GM21723 (cell line): ENCODE data around the gene ARL6IP4.
"Not testable (repeated sequence)": the region's sequence is repeated elsewhere in the genome, so short reads cannot be mapped to it uniquely, and the experiment has no call there.

Experiments used
- ATAC-seq: cut with Tn5 transposase; IDR thresholded peaks from one replicate; pipeline ENCODE4 v1.9.1; 2021; ENCODE audit warnings: mild to moderate bottlenecking, moderate library complexity; ENCODE audit not compliant: unreplicated experiment

Gene ARL6IP4

GRCh38 chr12:122980183-122981035 lies at the start of gene ARL6IP4:
Gene ARL6IP4, plus strand, starts transcription at chr12:122980681. Its CDS starts 459 bp downstream, at chr12:122981140.
- ATAC-seq = peak; percentile 54

- no peak for ATAC-seq
These were observed 48.3 kb upstream of the ARL6IP4 start for GRCh38 chr12:122932207-122932606.

- ATAC-seq = peak; percentile 73
These were observed 45.8 kb upstream of the ARL6IP4 start for GRCh38 chr12:122934722-122935121.

- ATAC-seq = no peak
These were observed 45.2 kb upstream of the ARL6IP4 start for GRCh38 chr12:122935318-122935717.

GRCh38 chr12:122937622-122938091 lies 42.8 kb upstream of the ARL6IP4 start:
- no peak for ATAC-seq

GRCh38 chr12:122939125-122939524 lies 41.4 kb upstream of the ARL6IP4 start:
- no peak for ATAC-seq

GRCh38 chr12:122941351-122941750 lies 39.1 kb upstream of the ARL6IP4 start:
- not testable (repeated sequence) for ATAC-seq

GRCh38 chr12:122942637-122943036 lies 37.8 kb upstream of the ARL6IP4 start:
- no peak for ATAC-seq

GRCh38 chr12:122943196-122943595 lies 37.3 kb upstream of the ARL6IP4 start:
- no peak for ATAC-seq

- ATAC-seq = no peak
These were observed 35.6 kb upstream of the ARL6IP4 start for GRCh38 chr12:122944605-122945592.

GRCh38 chr12:122946690-122947341 lies 33.7 kb upstream of the ARL6IP4 start:
- ATAC-seq = peak; percentile 68

- no peak for ATAC-seq
These were observed 33.1 kb upstream of the ARL6IP4 start for GRCh38 chr12:122947352-122947792.

- ATAC-seq = no peak
These were observed 31.9 kb upstream of the ARL6IP4 start for GRCh38 chr12:122948605-122949004.

- ATAC-seq = no peak
These were observed 31.1 kb upstream of the ARL6IP4 start for GRCh38 chr12:122949405-122949804.

- ATAC-seq = no peak
These were observed 30.4 kb upstream of the ARL6IP4 start for GRCh38 chr12:122949816-122950675.

GRCh38 chr12:122951406-122951805 lies 29.1 kb upstream of the ARL6IP4 start:
- no peak for ATAC-seq

GRCh38 chr12:122951979-122952892 lies 28.2 kb upstream of the ARL6IP4 start:
- peak; percentile 78 for ATAC-seq

GRCh38 chr12:122955156-122955555 lies 25.3 kb upstream of the ARL6IP4 start:
- ATAC-seq = no peak

GRCh38 chr12:122956035-122956434 lies 24.4 kb upstream of the ARL6IP4 start:
- no peak for ATAC-seq
